ENCODE results near the gene OR2V2. TPM values are rescaled to one million over a fixed set of nuclear protein-coding genes. Genes with fewer than 3 reads are reported as not detected.

The OR2V2 gene
- total RNA-seq, 1 experiment from 2014 or later = not detected

- H3K36me3 Mint-ChIP-seq (ENCODE audit: insufficient read depth in 1 of 3, low read depth in 3 of 3) = peaks cover 0 to 4% (median 0%) of the 10 kb centered on the region in 3 experiments; a peak in 2 of 7 replicates
- H2BK120ac ChIP-seq (ENCODE audit: low read depth, low read length, poor library complexity, severe bottlenecking) = no peak overlapping the region
- H3K4me1 Mint-ChIP-seq = peaks cover 19 to 22% of the 10 kb centered on the region in 2 experiments
- H4K91ac ChIP-seq (ENCODE audit: insufficient read length, low read depth, low read length) = no peak overlapping the region
- no peak overlapping the region for H3K4me2 ChIP-seq (ENCODE audit: insufficient read depth, insufficient read length, low read length)
- no peaks in the 10 kb centered on the region for H3K79me2 ChIP-seq (ENCODE audit: insufficient read depth, low read length)
- no CpG with 5 or more reads among the region's 8 CpGs for WGBS (ENCODE audit: extremely low coverage, insufficient read length, low lambda C conversion rate)
- peaks cover 67% of the 10 kb centered on the region for H3K27me3 Mint-ChIP-seq (ENCODE audit: low read depth)
- no peak overlapping the region for H3K27ac Mint-ChIP-seq
- no peak overlapping the region for H3K18ac ChIP-seq (ENCODE audit: insufficient read length, low read depth, low read length)
- no peaks in the 10 kb centered on the region for H3K79me1 ChIP-seq (ENCODE audit: insufficient read depth, low read depth, low read length, poor library complexity, severe bottlenecking)
- no peak overlapping the region for H4K8ac ChIP-seq (replicated peaks; ENCODE audit: insufficient read length, low read depth, low read length)
- no peaks in the 10 kb centered on the region for H4K20me1 ChIP-seq (ENCODE audit: control insufficient read depth, insufficient read depth, insufficient read length)
- H2AFZ ChIP-seq (ENCODE audit: low read length) = no peak overlapping the region
- no peak overlapping the region for H3K14ac ChIP-seq (ENCODE audit: insufficient read depth, low read length)
- H3K23ac ChIP-seq (ENCODE audit: insufficient read length, low read depth, low read length) = no peak overlapping the region
- no peak overlapping the region for H2BK5ac ChIP-seq (ENCODE audit: insufficient read length, low read length)
- no peak overlapping the region for H2BK20ac ChIP-seq (ENCODE audit: low read depth, low read length, poor library complexity, severe bottlenecking)
- H3K23me2 ChIP-seq (ENCODE audit: insufficient read length, low read depth, low read length, poor library complexity, severe bottlenecking) = peaks cover 10% of the 10 kb centered on the region
- H2BK15ac ChIP-seq (ENCODE audit: low read depth, low read length) = no peak overlapping the region
- no peak overlapping the region for H3K27ac ChIP-seq (ENCODE audit: insufficient read length, low read depth, low read length)
- H3K9ac ChIP-seq (ENCODE audit: extremely low read depth, insufficient read length, low read length) = no peak overlapping the region
- no peaks in the 10 kb centered on the region for H3K9me3 ChIP-seq (ENCODE audit: control insufficient read depth, low read depth, low read length)
- no peak for DNase-seq
- H4K5ac ChIP-seq (ENCODE audit: insufficient read length, low read depth, low read length) = no peak overlapping the region
- peaks cover 2% of the 10 kb centered on the region; the same call in 1 of the 2 replicates for H3K27me3 ChIP-seq (ENCODE audit: insufficient read depth, low read length)
- no peak overlapping the region for H3K56ac ChIP-seq (ENCODE audit: insufficient read length, low read depth, low read length)
- no peak overlapping the region for H3K4me3 Mint-ChIP-seq
- no peaks in the 10 kb centered on the region for H3K4me1 ChIP-seq (ENCODE audit: insufficient read depth, low read length)
- peaks cover 4 to 8% of the 10 kb centered on the region in 2 experiments; a peak in 4 of 5 replicates for H3K9me3 Mint-ChIP-seq
- no peak overlapping the region for H2BK12ac ChIP-seq (ENCODE audit: insufficient read length, low read depth, low read length)
- H2AK5ac ChIP-seq (ENCODE audit: insufficient read length, low read length) = no peak overlapping the region
- no peak overlapping the region for H3T11ph ChIP-seq (ENCODE audit: low read length)
- no peak for TF ChIP-seq CTCF (conservative IDR thresholded peaks at IDR 0.05)
- H3K4ac ChIP-seq (ENCODE audit: low read depth, low read length) = no peak overlapping the region
Observed at GRCh38 chr5:181119105-181119504, 28.3 kb upstream of the OR2V2 start.

Data from H9 (cell line).